Choroid plexus epithelial cell (primary cell): ENCODE results near the gene AFMID.
"Not testable (repeated sequence)": the region's sequence is repeated elsewhere in the genome, so short reads cannot be mapped to it uniquely, and the experiment has no call there.

ENCODE experiments used
- DNase-seq: peaks from one replicate; pipeline ENCODE4 v3.0.0-alpha.2; 2010; ENCODE audit warnings: low read depth
- H3K4me3 ChIP-seq: 2 replicates; pipeline ENCODE4 v1.5.1; 2011; ENCODE audit warnings: low read depth, mild to moderate bottlenecking, control low read depth, low read length, moderate library complexity
- TF ChIP-seq, protein P1 (sequence below): conservative IDR thresholded peaks from 2 replicates; pipeline ENCODE4 v1.5.1; 2011; ENCODE audit warnings: low read depth, mild to moderate bottlenecking, control low read depth, inconsistent platforms, low read length, moderate library complexity

AFMID gene, protein sequence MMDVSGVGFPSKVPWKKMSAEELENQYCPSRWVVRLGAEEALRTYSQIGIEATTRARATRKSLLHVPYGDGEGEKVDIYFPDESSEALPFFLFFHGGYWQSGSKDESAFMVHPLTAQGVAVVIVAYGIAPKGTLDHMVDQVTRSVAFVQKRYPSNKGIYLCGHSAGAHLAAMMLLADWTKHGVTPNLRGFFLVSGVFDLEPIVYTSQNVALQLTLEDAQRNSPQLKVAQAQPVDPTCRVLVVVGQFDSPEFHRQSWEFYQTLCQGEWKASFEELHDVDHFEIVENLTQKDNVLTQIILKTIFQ

GRCh38 chr17:78186692-78187595 is at the start of gene AFMID, which contains the start of gene TK1:
Gene AFMID, plus strand, starts transcription at chr17:78187362. Its CDS starts 9 bp downstream, at chr17:78187371.
Gene TK1, minus strand, starts transcription at chr17:78187052. Its CDS starts 58 bp downstream, at chr17:78186994.
- peak; percentile 98 for DNase-seq
- H3K4me3 ChIP-seq = peak within 1 kb of the TSS; percentile 73
- TF ChIP-seq, protein P1, sequence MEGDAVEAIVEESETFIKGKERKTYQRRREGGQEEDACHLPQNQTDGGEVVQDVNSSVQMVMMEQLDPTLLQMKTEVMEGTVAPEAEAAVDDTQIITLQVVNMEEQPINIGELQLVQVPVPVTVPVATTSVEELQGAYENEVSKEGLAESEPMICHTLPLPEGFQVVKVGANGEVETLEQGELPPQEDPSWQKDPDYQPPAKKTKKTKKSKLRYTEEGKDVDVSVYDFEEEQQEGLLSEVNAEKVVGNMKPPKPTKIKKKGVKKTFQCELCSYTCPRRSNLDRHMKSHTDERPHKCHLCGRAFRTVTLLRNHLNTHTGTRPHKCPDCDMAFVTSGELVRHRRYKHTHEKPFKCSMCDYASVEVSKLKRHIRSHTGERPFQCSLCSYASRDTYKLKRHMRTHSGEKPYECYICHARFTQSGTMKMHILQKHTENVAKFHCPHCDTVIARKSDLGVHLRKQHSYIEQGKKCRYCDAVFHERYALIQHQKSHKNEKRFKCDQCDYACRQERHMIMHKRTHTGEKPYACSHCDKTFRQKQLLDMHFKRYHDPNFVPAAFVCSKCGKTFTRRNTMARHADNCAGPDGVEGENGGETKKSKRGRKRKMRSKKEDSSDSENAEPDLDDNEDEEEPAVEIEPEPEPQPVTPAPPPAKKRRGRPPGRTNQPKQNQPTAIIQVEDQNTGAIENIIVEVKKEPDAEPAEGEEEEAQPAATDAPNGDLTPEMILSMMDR = peak; percentile 73

GRCh38 chr17:78137392-78138203 is 49.6 kb upstream of the AFMID start:
- no peak for DNase-seq
- TF ChIP-seq, protein P1 = peak; percentile 41
- H3K4me3 ChIP-seq = no peak overlapping the region

GRCh38 chr17:78138204-78139060 is 48.7 kb upstream of the AFMID start:
- TF ChIP-seq, protein P1 = no peak
- DNase-seq = no peak
- no peak overlapping the region for H3K4me3 ChIP-seq

GRCh38 chr17:78139861-78140168 is 47.3 kb upstream of the AFMID start:
- not testable (repeated sequence) for DNase-seq, H3K4me3 ChIP-seq

DNA sequence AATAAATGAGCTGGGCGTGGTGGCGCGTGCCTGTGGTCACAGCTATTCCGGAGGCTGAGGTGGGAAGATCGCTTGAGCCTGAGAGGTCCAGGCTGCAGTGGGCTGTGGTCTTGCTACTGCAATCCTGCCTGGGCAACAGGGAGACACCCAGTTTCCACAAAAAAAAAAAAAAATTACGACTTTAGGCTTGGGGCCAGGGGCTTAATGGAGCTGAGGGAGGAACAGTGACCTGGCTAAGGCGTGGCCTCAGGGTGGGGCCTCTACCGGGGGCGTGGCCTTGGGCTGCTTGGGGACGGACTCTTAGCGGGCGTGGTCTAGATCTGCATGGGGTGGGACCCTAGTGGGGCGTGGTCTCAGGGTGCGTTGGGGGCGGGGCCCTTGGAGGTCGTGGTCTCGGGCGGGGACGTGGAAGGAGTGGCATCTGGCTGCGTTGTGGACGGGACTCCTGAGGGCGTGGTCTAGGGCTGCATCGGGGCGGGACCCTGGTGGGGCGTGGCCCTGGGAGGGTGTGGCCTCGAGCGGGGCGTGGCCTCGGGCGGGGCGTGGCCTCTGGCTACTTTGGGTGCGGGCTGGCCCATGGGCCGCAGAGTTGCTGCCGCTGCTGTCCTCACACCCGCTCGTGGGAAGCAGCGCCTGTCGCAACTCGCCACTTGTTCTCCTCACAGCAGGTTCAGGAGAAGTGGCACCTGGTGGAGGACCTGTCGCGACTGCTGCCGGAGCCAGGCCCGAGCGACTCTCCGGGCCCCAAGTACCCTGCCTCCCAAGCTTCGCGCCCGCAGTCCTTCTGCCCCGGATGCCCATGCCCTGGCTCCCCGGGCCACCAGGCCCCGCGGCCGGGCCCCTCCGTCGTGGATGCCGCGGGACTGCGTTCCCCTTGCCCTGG is 46.8 kb upstream of the AFMID start:
- H3K4me3 ChIP-seq = no peak overlapping the region
- TF ChIP-seq, protein P1 = no peak
- peak; percentile 75 for DNase-seq

DNA sequence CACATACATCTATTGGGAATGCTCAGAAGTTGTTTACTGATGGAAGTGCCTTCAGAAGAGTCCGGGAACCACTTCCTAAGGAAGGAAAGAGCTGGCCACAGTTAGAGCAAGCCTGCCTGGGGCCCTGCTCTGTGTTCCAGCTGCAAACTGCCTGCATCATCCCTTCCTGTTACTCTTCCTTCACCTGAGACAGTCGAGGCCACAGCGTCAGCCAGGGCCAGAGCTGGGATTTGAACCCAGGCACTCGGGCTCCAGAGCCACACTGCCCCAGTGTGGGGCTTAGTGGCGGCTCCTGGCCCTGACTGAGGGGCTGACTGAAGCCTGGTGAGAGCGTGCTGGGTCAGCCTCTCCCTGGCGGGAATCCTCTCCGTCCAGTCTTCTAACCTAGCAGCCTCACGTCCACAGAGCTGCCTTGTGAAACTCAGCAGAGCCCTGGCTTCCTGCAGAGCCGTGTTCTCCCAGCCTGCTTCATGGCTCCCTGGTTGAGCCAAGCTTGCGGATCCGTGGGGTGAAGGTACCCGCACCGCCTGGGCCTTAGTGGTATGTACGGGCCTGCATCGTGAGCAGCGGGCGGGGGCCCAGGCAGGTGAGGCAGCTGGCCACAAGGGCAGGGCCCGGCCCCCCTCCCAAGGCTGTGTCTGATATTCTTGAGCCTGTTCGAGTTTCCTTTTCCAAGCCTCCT is 45.6 kb upstream of the AFMID start:
- H3K4me3 ChIP-seq = no peak overlapping the region
- TF ChIP-seq, protein P1 = no peak
- no peak for DNase-seq
